ENCODE measurements around the gene CSTA. TPM values are rescaled to one million over a fixed set of nuclear protein-coding genes. Genes with fewer than 3 reads are reported as not detected.
A peak's percentile ranks its signal among the peaks of the same experiment; 100 is the strongest.
"Not testable (repeated sequence)": the region's sequence is repeated elsewhere in the genome, so short reads cannot be mapped to it uniquely, and the experiment has no call there.

The CSTA gene
- total RNA-seq, 4 donors from 2014 or later = 122 to 575 (median 256) TPM

GRCh38 chr3:122365073-122365472 is 40.0 kb downstream of the CSTA start:
- no peak overlapping the region for H3K4me3 ChIP-seq (ENCODE audit: low read depth, poor library complexity, severe bottlenecking)
- intact Hi-C loops (cut with DNase I; ENCODE audit: low total_unique reads) = no loop called here
- no peak for TF ChIP-seq CTCF (IDR thresholded peaks at IDR 0.05)
- no peak for TF ChIP-seq POLR2A (IDR thresholded peaks at IDR 0.05)
- WGBS, 2 donors = 93 to 96% methylated on average over 1 of the region's 1 CpG
- no peak for DNase-seq (ENCODE audit: low spot score in 2 of 2)

GRCh38 chr3:122365582-122366378 is 40.7 kb downstream of the CSTA start:
- H3K4me3 ChIP-seq (ENCODE audit: low read depth, poor library complexity, severe bottlenecking); DNase-seq (ENCODE audit: low spot score in 2 of 2); intact Hi-C loops (cut with DNase I; ENCODE audit: low total_unique reads): not testable (repeated sequence)
- 90 to 96% methylated on average over 10 of the region's 10 CpGs for WGBS, 2 donors

GRCh38 chr3:122366379-122366749 is 41.3 kb downstream of the CSTA start:
- no peak for TF ChIP-seq CTCF (IDR thresholded peaks at IDR 0.05)
- TF ChIP-seq POLR2A (IDR thresholded peaks at IDR 0.05) = no peak
- intact Hi-C loops (cut with DNase I; ENCODE audit: low total_unique reads) = no loop called here
- WGBS, 2 donors = 95% methylated on average over 5 of the region's 5 CpGs
- no peak for DNase-seq (ENCODE audit: low spot score in 2 of 2)
- no peak overlapping the region for H3K4me3 ChIP-seq (ENCODE audit: low read depth, poor library complexity, severe bottlenecking)

- TF ChIP-seq POLR2A (IDR thresholded peaks at IDR 0.05) (no peak), CTCF (IDR thresholded peaks at IDR 0.05) (no peak)
- 98% methylated on average over 1 of the region's 1 CpG for WGBS, 2 donors
- intact Hi-C loops (cut with DNase I; ENCODE audit: low total_unique reads) = no loop called here
Measured at GRCh38 chr3:122374034-122374433, 49.0 kb downstream of the CSTA start.

GRCh38 chr3:122377975-122378374 is 52.9 kb downstream of the CSTA start:
- no peak overlapping the region for H3K4me3 ChIP-seq (ENCODE audit: low read depth, poor library complexity, severe bottlenecking)
- WGBS, 2 donors = 84 to 86% methylated on average over 4 of the region's 4 CpGs
- DNase-seq (ENCODE audit: low spot score in 2 of 2) = no peak
- TF ChIP-seq CTCF (IDR thresholded peaks at IDR 0.05) (no peak), POLR2A (IDR thresholded peaks at IDR 0.05) (no peak)
- intact Hi-C loops (cut with DNase I; ENCODE audit: low total_unique reads) = no loop called here

More at GRCh38 chr3:122374034-122374433, 49.0 kb downstream of the CSTA start:
- no peak overlapping the region for H3K4me3 ChIP-seq (ENCODE audit: low read depth, poor library complexity, severe bottlenecking)
- DNase-seq (ENCODE audit: low spot score in 2 of 2) = no peak

- H3K4me3 ChIP-seq (ENCODE audit: low read depth, poor library complexity, severe bottlenecking) = peak within 1 kb of the TSS; percentile 64
- WGBS, 2 donors = 0 to 1% methylated on average over 31 of the region's 31 CpGs
- DNase-seq (ENCODE audit: low spot score in 2 of 2) = peak; percentile 87 to 96
- intact Hi-C loops (cut with DNase I; ENCODE audit: low total_unique reads) = no loop called here
- no peak for TF ChIP-seq CTCF (IDR thresholded peaks at IDR 0.05)
- no peak for TF ChIP-seq POLR2A (IDR thresholded peaks at IDR 0.05)
Measured at GRCh38 chr3:122382888-122383666, 58.0 kb downstream of the CSTA start, which contains the start of gene MIX23. Gene MIX23 (minus strand): TSS chr3:122383231. CDS start chr3:122383224, 7 bp downstream.
